NCI-H2227 (cell line): Measurements from ENCODE around the gene BMP2.

ENCODE experiments used
- DNase-seq: peaks from one replicate; lab custom pipeline; 2025; ENCODE audit not compliant: unreplicated experiment; lab: John Stamatoyannopoulos, UW

BMP2 gene

DNA sequence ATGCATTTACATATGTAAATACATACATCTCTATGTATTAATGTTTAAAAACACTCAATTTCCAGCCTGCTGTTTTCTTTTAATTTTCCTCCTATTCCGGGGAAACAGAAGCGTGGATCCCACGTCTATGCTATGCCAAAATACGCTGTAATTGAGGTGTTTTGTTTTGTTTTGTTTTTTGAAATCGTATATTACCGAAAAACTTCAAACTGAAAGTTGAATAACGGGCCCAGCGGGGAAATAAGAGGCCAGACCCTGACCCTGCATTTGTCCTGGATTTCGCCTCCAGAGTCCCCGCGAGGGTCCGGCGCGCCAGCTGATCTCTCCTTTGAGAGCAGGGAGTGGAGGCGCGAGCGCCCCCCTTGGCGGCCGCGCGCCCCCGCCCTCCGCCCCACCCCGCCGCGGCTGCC lies 355 bp upstream of the BMP2 start:
- DNase-seq, result no peak

DNA sequence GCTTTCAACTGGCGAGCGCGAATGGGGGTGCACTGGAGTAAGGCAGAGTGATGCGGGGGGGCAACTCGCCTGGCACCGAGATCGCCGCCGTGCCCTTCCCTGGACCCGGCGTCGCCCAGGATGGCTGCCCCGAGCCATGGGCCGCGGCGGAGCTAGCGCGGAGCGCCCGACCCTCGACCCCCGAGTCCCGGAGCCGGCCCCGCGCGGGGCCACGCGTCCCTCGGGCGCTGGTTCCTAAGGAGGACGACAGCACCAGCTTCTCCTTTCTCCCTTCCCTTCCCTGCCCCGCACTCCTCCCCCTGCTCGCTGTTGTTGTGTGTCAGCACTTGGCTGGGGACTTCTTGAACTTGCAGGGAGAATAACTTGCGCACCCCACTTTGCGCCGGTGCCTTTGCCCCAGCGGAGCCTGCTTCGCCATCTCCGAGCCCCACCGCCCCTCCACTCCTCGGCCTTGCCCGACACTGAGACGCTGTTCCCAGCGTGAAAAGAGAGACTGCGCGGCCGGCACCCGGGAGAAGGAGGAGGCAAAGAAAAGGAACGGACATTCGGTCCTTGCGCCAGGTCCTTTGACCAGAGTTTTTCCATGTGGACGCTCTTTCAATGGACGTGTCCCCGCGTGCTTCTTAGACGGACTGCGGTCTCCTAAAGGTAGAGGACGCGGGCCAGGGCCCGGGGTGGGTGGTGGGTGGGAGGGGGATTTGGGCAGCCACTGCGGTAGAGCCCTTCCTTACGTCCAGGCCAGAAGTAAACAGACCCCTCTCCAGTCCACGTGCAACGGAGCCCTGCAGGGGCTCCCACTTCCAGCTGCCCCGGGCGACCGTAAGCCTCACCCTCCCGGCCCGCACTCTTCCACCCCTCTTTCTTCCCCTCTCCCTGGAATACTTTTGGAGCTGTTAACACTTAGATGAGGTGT lies 998 bp downstream of the BMP2 start:
- DNase-seq, result no peak

GRCh38 chr20:6769903-6770785 lies 2.7 kb downstream of the BMP2 start:
- DNase-seq, result no peak

DNA sequence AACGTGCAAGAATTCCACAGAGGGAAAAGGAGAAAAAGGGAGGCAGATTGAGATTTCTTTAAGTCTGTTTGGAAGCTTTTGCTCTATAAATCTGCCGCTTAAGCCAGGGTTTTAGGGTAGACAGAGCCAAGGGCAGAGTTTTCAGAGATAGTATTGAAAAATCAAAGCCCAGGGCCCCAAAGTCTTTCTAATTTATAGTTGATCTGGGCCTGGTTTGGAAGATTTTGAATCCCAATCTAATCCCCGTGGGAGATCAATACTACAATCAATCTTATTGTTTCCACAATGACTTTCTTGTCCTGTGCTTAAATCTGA lies 3.3 kb downstream of the BMP2 start:
- no peak for DNase-seq

- no peak for DNase-seq
Measured at GRCh38 chr20:6780433-6781190, 13.1 kb downstream of the BMP2 start.

DNA sequence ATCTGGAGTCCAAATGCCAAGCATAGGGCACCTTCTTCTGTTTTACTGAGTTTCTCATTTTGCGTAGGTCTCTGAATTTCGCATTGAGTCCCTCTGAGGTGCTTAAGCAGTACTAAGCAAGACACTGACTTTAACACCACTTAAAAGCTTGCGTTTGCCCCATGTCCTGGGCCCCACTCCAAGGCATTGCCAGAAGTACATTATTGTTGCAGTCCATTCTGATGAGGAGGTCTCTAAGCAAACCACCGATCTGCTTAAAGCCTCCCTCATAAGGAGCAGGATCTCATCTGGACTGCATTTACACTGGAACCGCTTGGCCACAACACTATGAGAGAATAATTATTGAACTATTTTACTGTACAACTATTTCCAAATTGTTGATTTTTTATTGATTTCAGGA lies 16.3 kb downstream of the BMP2 start:
- no peak for DNase-seq

GRCh38 chr20:6784210-6784631 lies 16.7 kb downstream of the BMP2 start:
- no peak for DNase-seq

DNA sequence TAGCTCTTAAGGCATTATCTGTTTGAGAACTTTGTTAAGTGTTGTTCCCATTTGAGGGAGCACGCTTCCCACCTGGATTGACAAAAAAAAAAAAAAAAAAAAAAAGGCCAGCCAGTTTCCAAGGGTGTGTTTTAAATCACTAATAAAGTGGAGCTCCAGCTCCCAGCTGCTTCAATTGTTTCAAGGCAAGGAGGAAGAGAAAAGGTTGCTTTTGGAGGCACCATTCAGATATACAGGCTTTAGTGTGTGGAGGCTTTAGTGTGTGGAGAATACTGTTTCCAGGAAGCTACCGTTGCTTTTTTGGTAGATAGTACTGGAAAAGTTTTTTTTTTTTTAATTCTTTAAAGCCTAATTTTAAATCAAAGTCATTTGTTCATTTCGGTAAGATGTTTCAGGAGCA lies 17.3 kb downstream of the BMP2 start:
- no peak for DNase-seq

DNA sequence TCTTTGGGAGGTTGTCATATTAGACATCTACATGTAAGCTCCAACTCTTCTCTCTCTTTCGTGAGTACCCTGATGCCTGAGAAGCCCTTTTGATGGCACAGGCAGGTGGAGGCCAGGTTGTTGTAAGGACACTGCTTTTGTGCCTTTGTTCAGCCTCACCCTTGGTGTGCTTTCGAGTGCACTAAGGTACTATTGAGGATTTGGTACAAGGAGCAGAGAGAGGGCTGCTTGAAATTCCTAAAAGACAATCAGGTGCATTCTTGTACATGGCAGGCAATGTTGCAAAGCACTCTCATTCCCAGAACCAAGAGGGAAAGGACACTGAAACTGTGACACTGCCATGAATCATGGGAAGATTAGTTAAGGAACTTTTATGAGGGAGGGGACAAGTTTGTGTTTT lies 19.1 kb downstream of the BMP2 start:
- no peak for DNase-seq

DNA sequence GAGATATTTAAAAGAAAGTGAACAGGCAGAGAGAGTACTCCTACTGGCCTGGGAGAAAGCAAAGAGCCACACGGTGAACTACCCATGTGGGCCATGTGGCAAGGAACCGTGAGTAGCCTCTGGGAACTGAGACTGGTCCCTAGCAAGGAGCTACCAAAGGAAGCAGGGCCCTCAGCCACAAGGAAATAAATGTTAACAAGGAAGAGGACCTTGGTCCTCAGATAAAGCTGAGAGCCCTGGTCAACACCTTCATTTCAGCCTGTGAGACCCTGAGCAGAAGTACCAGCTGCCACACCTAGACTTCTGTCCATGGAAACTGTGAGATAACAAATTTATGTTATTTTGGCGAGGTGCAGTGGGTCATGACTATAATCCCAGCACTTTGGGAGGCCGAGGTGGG lies 25.3 kb downstream of the BMP2 start:
- DNase-seq, result no peak

DNA sequence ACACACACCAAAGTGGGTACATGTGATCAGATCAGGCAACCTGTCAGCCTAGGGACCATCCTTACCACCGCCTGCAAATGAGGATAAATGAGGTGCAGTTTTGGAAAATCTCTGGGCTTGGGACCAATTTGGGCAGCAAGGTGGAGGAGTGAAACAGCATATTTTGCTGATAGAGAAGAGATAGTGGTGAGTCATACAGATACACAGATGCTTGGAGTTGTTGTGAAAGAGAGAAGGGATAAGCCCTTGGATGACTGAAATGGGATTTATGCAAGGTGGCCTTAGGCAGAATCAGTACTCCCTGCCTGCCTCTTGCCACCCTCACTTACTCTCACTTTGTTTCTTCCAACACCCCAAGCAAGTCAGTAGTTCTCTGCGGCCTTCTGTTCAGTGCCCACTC lies 34.7 kb downstream of the BMP2 start:
- DNase-seq, result no peak

DNA sequence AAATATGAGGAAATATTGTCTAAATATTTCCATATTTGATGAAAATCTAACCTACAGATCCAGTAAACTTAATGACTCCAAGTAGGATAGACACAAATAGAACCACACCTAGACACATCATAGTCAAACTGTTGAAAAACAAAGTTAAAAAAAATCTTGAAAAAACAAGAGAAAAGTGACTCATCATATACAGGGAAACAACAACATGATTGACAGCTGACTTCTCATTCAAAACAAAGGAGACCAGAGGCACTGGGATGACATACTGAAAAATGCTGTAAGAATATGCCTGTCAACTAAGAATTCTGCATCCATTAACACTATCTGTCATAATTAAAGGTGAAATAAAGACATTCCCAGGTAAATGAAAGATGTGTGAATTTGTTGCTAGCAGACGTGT lies 38.8 kb downstream of the BMP2 start:
- DNase-seq, result no peak

- DNase-seq, result peak; percentile 16
Measured at GRCh38 chr20:6811262-6812035, 44.0 kb downstream of the BMP2 start.

DNA sequence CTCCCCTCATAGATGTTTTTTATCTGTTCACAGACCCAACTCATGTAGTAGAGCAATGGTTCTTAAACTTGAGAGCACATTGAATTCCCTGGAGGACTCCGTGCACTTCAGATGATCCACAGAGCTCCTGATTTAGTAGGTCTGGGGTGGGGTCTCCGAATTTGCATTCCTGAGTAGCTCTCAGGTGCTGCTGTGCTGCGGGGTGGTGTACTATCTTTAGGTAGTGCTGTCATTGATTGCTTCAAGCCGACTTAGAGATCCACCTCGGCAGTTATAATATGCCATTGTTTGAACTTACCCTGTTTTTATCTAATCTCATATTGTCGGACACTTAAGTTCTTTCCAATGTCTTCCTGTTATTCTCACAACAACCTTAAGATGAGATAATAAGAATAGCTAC lies 45.0 kb downstream of the BMP2 start:
- no peak for DNase-seq

- DNase-seq, result no peak
Measured at GRCh38 chr20:6814945-6815344, 47.5 kb downstream of the BMP2 start.

DNA sequence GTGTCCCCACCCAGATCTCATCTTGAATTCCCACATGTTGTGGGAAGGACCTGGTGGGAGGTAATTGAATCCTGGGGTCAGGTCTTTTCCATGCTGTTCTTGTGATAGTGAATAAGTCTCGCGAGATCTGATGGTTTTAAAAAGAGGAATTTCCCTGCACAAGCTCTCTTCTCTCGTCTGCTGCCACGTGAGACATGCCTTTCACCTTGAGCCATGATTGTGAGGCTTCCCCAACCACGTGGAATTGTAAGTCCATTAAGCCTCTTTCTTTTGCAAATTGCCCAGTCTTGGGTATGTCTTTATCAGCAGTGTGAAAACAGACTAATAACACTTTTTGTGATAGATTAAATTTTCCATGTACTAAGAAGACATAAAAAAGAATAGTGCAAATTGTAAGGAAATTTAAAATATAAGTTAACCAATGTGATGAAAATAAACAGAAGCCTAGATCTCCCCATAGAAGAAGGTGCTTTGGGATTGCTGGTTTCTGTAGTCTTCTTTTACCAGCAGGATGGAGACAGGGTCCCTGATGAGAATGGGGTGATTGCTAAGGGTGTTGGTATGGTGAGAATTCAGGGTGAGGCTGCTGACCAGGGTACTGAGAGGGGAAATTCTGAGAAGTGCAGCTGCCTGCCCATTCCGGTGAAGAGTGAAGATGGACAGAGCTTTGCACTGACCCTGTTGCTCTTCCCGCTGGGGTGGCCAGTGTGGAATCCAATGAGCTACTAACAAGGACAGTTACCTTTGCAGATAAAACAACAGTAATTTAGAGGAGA lies 50.7 kb downstream of the BMP2 start:
- DNase-seq, result no peak

DNA sequence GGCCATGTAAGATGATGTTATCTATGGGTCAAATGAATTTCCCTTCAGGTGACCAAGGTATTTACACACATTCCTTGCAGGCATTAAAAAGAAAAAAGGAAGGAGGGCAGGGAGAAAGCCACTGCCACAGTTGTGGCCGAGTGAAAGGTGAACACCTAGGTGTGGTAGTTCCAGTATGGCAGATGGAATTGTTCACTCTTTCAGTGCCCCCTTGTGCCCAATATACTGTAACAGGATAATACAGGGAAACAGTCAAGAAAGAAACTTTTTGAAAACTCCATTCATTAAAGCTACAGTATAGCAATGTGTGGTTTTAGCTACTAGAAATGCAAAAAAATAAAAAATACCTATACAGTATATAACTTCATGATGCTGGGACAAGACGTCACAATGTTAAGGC lies 52.1 kb downstream of the BMP2 start:
- DNase-seq, result no peak

- no peak for DNase-seq
Measured at GRCh38 chr20:6824401-6824800, 56.9 kb downstream of the BMP2 start.

DNA sequence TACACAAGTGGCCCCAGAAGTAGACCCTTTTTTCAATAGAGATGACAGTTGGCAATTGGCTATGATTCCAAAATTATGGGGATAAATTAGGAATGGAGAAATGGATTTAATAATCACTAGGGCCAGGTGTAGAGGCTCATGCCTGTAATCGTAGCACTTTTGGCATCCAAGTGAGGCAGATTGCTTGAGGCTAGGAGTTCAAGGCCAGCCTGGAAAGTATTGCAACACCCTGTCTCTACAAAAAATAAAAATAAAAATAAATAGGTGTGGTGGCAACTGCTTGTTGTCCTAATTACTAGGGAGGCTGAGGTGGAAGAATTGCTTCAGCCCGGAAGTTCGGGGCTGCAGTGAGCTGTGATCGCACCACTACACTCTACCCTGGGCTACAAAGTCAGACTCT lies 60.0 kb downstream of the BMP2 start:
- DNase-seq, result no peak
